HG03045 (cell line): Measurements from ENCODE around the gene KRT84.
"Not testable (repeated sequence)": the region's sequence is repeated elsewhere in the genome, so short reads cannot be mapped to it uniquely, and the experiment has no call there.

Experiments used
- ATAC-seq: cut with Tn5 transposase; IDR thresholded peaks from one replicate; pipeline ENCODE4 v1.9.1; 2021; ENCODE audit warnings: mild to moderate bottlenecking, moderate library complexity; ENCODE audit not compliant: unreplicated experiment

Gene KRT84

DNA sequence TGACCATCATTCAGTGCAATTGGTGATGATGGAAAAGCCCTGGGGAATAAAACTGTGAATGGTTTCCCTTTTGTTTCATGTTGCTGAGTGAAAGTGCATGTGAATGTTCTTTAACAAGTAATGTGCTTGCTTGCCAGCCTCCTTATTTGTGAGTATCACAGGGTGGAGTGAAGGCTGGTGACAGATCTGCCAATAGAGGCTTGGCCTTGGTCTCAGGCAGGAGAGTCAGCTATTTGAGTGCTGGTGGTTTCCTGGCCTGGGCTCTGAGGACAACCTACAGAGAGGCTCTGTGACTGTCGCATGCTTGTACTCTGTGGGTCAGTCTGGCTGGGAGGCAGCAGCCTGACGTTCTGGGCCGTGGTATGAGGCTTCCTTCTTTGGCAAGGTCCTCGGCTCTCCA lies 38.9 kb downstream of the KRT84 start:
- ATAC-seq, result no peak

DNA sequence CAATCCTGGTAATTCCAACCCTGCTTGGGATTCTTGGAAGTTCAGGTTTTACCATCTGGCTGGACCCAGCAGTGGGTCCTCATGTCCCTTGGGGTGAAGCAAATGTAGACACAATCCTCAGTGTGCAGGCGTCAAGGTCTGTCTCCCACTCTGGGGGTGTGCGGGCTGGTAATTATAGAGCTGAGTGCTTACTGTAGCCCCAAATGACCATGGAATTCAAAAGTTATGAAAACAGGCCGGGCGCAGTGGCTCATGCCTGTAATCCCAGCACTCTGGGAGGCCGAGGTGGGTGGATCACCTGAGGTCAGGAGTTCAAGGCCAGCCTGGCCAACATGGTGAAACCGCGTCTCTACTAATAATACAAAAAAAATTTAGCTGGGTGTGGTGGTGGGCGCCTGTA lies 40.4 kb downstream of the KRT84 start:
- ATAC-seq, result not testable (repeated sequence)

DNA sequence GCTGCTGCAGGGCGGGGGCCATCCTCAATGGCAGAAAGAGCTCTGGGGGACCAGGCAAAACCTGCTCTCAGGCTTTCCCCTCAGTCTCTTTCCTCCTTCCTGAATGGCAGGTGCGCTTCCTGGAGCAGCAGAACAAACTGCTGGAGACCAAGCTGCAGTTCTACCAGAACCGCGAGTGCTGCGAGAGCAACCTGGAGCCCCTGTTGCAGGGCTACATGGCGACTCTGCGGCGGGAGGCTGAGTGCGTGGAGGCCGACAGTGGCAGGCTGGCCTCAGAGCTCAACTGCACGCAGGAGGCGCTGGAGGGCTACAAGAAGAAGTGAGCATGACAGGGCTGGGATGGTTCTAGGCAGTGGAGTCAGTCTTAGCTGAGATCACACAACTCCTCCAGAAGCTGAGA lies 41.3 kb downstream of the KRT84 start:
- ATAC-seq, result no peak

DNA sequence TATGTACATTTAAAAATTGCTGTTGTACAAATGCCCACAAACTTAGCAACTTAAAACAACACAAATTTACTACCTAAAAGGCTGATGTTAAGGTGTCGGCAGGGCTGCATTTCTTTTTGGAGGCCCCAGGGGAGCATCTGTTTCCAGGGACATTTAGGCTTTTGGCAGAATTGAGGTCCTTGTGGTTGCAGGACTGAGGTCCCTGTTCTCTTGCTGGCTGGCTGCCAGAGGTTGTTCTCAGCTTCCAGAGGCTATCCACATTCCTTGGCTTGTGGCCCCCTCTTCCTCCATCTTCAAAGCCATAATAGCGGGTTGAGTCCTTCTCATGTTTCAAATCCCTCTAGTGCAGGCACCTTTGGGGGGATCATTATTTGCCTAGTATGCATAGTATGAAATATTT lies 41.9 kb downstream of the KRT84 start:
- ATAC-seq, result no peak

DNA sequence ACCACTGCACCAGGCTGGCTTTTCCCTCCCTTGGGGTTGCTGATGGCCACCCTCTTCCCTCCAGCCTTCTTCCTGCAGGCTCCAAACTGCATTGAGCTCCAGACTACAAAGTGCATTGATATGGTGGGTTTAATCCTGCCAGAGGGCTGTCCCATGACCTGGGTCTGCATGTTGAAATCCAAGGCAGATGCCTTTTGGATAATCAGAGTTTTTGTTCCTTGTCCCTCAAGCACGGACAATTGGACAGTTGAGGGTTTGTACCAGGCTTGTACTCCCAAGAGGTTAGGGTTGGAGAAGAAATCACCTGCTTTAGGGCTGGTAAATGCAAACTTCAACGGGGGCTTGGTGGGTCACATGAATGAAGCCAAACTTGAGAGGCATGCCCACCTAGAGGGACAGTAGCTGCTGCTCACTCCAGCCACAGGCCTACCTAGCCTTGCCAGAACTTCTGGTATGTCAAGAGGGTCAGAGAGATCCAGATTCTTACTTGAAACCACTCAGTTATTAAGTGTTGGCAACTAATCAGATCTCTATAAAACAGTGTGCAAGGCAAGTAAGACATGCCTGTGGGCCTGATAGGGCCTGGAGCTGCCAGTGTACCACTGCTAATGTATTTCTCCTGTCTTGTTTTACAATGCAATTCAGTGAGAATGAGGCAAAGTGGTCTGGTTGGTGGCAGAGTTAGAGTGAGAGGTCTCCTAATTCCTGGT lies 42.5 kb downstream of the KRT84 start:
- ATAC-seq, result no peak

DNA sequence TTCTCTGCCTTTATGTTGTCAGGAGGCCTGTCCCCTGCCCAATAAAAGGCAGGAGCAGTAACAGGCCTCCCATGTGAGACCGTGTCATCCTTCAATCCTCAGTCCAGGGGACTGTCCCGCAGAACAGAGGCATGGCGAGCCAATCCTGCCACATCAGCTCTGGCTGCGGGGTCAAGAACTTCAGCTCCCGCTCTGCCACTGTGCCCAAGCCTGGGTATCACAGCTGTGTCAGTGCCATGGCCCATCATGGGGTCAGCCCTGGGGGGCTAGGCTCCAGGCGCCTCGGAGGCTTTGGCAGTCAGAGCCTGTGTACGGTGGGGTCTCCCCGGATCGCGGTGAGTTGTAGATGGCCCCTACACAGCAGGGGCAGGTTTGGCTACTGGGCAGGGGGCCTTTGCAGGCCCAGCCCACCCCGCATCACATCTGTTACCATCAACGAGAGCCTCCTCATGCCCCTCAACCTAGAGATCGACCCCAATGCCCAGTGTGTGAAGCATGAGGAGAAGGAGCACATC lies 44.3 kb downstream of the KRT84 start:
- ATAC-seq, result no peak

DNA sequence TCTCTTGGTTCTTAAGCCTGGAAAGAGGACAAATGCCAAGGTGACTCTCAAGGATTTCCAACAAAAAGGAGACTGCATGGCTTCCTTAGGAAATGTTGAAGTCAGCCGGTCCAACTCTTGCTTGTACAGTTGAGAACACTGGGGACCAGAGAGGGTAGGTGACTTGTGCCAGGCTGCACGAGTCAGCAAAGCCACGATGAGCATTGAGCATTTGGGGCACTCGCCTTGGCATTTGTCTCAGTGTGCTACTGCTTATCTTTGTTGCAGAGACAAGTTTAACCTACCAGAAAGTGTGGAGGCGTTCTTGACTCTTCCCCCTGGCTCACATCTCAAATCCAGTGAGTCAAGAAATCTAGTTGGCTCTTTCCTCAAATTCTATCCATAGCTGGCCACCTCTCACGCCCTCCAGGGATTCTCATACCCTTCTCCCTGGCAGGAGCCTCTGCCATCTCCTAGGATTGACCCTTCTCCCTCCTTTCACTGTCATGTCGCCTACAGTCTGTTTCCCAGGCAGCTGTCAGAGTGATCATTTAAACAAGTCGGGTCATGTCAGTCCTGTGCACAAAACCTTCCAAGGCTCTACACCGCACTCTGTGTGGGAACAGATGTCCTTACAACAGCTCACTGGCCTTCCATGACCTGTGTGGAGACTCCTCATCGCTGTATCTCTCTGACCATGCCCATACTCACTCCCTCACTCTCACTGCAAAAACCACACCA lies 47.1 kb downstream of the KRT84 start:
- no peak for ATAC-seq

DNA sequence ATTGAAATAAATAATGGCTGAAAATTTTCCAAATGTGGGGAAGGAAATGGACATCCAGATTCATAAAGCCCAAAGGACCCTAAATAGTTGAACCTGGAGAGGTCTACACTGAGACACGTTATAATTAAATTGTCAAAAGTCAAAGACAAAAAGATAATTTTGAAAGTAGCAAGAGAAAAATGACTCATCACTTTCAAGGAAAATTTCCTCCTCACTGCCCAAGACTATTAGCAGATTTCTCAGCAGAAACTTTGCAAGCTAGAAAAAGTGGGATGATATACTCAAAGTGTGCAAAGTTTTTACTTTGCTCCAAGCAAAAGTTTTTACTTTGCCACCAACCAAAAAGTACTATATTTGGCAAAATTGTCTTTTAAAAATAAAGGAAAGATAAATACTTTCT lies 48.4 kb downstream of the KRT84 start:
- ATAC-seq, result no peak

DNA sequence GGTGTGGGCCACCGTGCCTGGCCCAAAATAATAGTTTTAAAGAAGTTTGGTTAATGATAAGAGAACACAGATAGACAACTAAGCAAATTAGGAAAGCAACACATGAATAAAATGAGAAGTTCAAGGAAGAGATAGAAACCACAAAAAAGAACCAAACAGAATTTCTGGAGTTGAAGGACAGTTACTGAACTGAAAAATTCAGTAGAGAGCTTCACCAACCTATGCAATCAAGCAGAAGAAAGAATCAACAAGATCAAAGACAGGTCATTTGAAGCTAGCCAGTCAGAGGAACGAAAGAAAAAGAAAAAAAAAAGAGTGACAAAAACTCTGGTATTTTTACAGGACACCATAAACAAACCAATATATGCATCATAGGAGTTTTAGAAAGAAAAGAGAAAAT lies 48.8 kb downstream of the KRT84 start:
- ATAC-seq, result no peak

DNA sequence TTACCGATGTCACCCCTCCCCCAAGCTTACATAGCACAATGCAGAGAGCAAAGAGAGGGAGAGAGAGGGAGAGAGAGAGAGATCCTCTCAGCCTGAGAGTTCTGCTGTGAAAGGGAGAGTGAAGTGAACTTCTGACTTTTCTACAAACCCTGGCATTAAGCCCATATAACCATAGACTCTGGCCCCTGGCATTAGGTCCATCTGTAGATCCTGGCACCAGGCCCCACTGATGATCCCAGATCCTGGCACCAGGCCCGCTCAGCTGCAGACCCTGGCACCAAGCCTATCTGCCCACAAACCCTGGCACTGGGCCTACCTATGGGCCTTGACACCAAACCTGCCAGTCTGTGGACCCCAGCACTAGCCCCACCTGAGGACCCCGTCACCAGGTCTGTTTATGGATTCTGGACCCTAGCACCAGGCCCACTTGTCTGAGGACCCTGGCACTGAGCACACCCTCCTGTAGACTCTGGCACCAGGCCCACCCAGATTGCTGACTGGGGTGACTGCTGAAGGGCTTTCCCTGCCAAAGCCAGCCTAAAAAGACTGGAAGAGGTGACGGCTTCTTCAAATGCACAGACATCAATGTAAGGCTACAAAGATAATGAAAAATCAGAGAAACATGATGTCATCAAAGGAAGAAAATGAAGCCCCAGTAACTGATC lies 49.7 kb downstream of the KRT84 start:
- no peak for ATAC-seq

DNA sequence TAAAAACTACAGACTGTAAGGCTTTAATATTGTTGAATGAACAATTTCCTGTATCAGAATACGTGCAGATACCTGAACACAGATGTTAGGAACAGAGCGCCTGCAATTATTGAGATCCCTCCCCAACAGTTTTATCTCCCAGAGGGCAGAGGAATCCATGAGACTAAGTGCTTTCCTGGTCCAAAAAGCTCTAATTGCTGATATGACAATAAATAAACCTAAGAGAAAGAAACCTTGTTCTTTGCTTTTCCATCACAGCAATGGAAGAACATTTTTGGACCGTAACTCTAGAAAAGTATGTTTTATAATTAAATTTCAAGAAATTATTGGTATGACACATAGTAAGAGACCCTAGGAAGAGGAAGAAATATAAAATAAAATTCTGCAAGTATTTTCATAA lies 51.3 kb downstream of the KRT84 start:
- ATAC-seq, result no peak

DNA sequence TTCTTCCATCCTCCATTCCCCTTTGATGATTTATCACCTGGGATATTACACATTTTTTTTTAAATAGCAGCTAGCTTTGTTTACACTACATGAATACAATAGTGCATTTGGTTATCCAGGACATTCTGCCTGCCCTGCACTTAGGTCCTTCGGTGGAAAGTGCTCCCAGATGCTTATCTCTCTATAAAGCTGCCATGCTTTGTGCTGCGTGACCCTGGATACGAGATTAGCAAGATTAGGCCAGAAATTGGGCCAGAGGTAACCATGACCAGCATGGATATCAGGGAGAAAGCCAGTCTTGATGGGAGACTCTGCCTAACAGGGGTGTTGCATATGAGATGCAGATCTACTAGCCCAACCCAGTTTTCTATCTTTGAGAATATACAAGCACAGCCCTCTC lies 52.1 kb downstream of the KRT84 start:
- no peak for ATAC-seq

DNA sequence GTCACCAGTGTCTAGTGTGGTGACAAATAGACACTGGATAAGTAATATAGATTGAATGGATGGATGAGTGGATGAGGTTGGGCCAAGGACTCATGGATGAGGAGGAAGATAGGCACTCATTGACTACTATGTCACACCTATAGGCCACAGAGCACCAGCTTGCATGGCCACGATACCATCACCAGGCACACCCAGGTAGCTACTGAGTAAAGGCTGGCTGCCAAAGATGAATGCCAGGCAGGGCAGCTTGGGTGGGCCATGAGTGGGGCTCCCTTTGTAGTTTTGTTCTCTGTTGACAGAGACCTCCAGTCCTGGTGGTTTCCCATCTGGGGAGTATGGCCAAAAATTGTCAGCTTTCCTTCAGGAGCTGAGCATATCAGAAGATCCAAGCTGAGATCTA lies 53.1 kb downstream of the KRT84 start:
- no peak for ATAC-seq

DNA sequence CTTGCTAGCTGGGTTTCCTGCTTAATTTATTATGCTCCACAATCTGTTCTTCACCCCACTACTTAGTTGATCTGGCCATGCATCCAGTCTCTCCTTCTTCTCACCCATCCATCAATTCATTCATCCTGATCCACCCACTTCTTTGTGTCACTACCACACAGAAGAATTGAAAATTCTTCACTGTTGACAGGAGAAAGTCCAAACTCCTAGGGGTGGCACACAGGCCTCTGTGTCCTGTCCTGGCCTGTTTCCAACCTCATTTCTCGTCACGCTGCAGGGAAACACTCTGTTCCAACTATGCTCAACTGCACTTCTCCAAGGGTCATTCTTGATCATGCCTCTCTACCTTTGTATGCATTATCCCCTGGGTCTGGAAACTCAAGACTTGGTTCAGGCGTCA lies 53.6 kb downstream of the KRT84 start:
- ATAC-seq, result no peak

DNA sequence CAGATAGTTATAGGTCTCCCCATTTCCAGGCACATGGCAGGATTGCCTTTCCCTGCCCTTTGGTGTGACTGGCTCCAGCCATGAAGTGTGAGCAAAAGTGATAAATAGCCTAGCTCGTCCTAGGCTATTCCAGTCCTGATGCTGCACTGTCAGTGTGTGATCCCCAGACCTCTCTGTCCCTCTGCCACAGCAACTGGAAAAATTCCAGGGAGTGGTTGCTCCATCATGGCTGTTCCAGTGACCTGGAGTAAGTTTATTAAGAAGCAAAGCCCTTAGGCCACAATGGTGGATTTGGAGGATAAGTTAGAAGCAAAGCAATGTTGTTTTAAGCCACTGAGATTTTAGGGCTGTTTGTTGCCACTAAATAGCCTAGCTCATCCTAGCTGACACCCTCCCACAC lies 54.4 kb downstream of the KRT84 start:
- ATAC-seq, result no peak

DNA sequence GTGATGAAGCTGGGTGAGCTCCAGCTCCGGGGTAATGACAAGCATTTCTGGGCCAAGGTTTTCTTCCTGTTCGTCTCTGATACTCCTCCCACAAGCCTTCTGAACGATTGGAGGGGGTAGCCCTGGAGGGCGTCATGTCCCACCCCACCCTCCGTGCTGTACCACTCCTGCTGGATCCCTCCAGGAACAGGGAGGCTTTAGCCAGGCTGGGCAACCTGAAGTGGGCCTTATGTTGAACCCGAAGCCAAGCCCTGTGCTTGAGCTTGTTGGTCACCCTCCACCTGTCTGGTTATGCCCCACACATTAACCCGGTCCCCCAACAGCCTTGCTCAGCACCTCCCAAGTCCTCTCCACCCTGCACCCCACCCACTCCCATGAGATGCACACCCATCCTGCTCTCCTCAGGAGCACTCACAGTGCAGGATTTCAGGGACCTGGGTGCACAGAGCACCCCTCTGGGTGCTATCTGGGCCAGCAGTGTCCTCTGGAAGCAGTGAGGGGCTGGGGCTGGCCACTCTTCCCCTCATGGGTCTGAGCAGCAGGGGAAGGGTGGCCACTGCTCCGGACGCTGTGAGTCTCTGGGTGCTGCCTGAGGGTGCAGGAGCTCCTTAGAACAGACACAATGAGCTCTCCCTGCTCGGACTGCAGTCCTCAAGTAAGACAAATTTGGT lies 57.5 kb downstream of the KRT84 start:
- ATAC-seq, result no peak
